ENCODE measurements around the gene KRT35.

- TF ChIP-seq POLR2A (IDR thresholded peaks at IDR 0.05; ENCODE audit: low read depth, low read length) = no peak
- no peak for TF ChIP-seq POLR2AphosphoS5 (IDR thresholded peaks at IDR 0.05; ENCODE audit: low read depth, low read length)
- no peak for TF ChIP-seq TAF1 (IDR thresholded peaks at IDR 0.05; ENCODE audit: borderline replicate concordance, low read depth, low read length)
Measured at GRCh38 chr17:41483991-41484826, 3.3 kb upstream of the KRT35 start.

Data from GM12892 (cell line).